GM19467 (cell line): ENCODE results near the gene SMIM3.
A peak's percentile ranks its signal among the peaks of the same experiment; 100 is the strongest.
"Not testable (repeated sequence)": the region's sequence is repeated elsewhere in the genome, so short reads cannot be mapped to it uniquely, and the experiment has no call there.

ENCODE experiments used
- ATAC-seq: cut with Tn5 transposase; IDR thresholded peaks from one replicate; pipeline ENCODE4 v1.9.1; 2021; ENCODE audit warnings: mild to moderate bottlenecking, moderate library complexity; ENCODE audit not compliant: unreplicated experiment

SMIM3 gene

GRCh38 chr5:150778517-150779396, at the start of gene SMIM3:
TSS of gene SMIM3 (plus strand) at chr5:150778757. CDS start at chr5:150795441, 16,684 bp downstream.
- no peak for ATAC-seq

- ATAC-seq: no peak
Observed at GRCh38 chr5:150729859-150730258, 48.7 kb upstream of the SMIM3 start.

- ATAC-seq: no peak
Observed at GRCh38 chr5:150731669-150732242, 46.8 kb upstream of the SMIM3 start.

GRCh38 chr5:150734579-150735384, 43.8 kb upstream of the SMIM3 start:
- no peak for ATAC-seq

GRCh38 chr5:150738862-150739261, 39.7 kb upstream of the SMIM3 start:
- ATAC-seq: no peak

GRCh38 chr5:150740992-150741391, 37.6 kb upstream of the SMIM3 start:
- ATAC-seq: no peak

- ATAC-seq: not testable (repeated sequence)
Observed at GRCh38 chr5:150742455-150743141, 36.0 kb upstream of the SMIM3 start.

- ATAC-seq: not testable (repeated sequence)
Observed at GRCh38 chr5:150743142-150743488, 35.4 kb upstream of the SMIM3 start.

GRCh38 chr5:150750469-150750868, 28.1 kb upstream of the SMIM3 start:
- ATAC-seq: no peak

GRCh38 chr5:150751096-150751891, 27.3 kb upstream of the SMIM3 start:
- no peak for ATAC-seq

GRCh38 chr5:150753463-150753862, 25.1 kb upstream of the SMIM3 start:
- no peak for ATAC-seq

GRCh38 chr5:150753863-150754262, 24.7 kb upstream of the SMIM3 start:
- ATAC-seq: no peak

GRCh38 chr5:150757087-150757649, 21.4 kb upstream of the SMIM3 start:
- ATAC-seq: no peak

GRCh38 chr5:150758203-150758530, 20.4 kb upstream of the SMIM3 start:
- ATAC-seq: peak; percentile 13

GRCh38 chr5:150758531-150759333, 19.8 kb upstream of the SMIM3 start, which contains the start of gene DCTN4:
TSS of gene DCTN4 (minus strand) at chr5:150759017. CDS start at chr5:150758993, 24 bp downstream.
- peak; percentile 97 for ATAC-seq

GRCh38 chr5:150759334-150759583, 19.3 kb upstream of the SMIM3 start:
- no peak for ATAC-seq

- no peak for ATAC-seq
Observed at GRCh38 chr5:150762211-150762610, 16.3 kb upstream of the SMIM3 start.

GRCh38 chr5:150763023-150763769, 15.4 kb upstream of the SMIM3 start:
- ATAC-seq: no peak

GRCh38 chr5:150764530-150764929, 14.0 kb upstream of the SMIM3 start:
- no peak for ATAC-seq
